SK-N-SH (cell line): ENCODE data around the gene ABCB6. TPM values are rescaled to one million over a fixed set of nuclear protein-coding genes. Genes with fewer than 3 reads are reported as not detected.
A peak's percentile ranks its signal among the peaks of the same experiment; 100 is the strongest.

Experiments used
- CTCF ChIA-PET: fragments of 300-600, 350-600 bp; formaldehyde crosslinking; extraction: SDS; loops from one replicate; lab custom pipeline; 2021; lab: Yijun Ruan, JAX
- POLR2A ChIA-PET: fragments of 350-600 bp; sonication (Branson Sonifier 250); formaldehyde crosslinking; extraction: SDS; loops from one replicate; lab custom pipeline; 2020; ENCODE audit warnings: antibody characterized with exemption, inconsistent platforms; lab: Yijun Ruan, JAX
- DNase-seq: peaks from one replicate; pipeline ENCODE4 v3.0.0; 2012
- H2AFZ ChIP-seq: fragments of 200-600 bp; sonication (generic); 2 replicates; pipeline ENCODE4 v1.8.1; 2016; ENCODE audit warnings: antibody characterized with exemption, mild to moderate bottlenecking, low read depth
- H3F3A ChIP-seq: fragments of 200-600 bp; sonication (generic); replicated peaks from 2 replicates; pipeline ENCODE3; 2016; ENCODE audit warnings: antibody characterized with exemption, mild to moderate bottlenecking; ENCODE audit not compliant: insufficient read depth
- H3K27ac ChIP-seq, 2 experiments: fragments of 200-500 bp in 1 of 2; fragments of 200-600 bp in 1 of 2; sonication (Bioruptor generic) in 1 of 2; sonication (generic), shearing (Covaris generic) in 1 of 2; 2 replicates each; pipeline versions ENCODE4 v1.5.1 to v1.6.1; 2014 to 2016; ENCODE audit warnings: low read depth in 2 of 2, inconsistent platforms in 1 of 2, low read length in 1 of 2, mild to moderate bottlenecking in 1 of 2, mixed read lengths in 1 of 2
- H3K27me3 ChIP-seq: fragments of 200-600 bp; sonication (generic), shearing (Covaris generic); 2 replicates; pipeline ENCODE4 v1.6.1; 2016; ENCODE audit warnings: mixed run types; ENCODE audit not compliant: insufficient read depth
- H3K36me3 ChIP-seq, 2 experiments: fragments of 200-500 bp in 1 of 2; fragments of 200-600 bp in 1 of 2; sonication (Bioruptor generic) in 1 of 2; sonication (generic) in 1 of 2; replicated peaks in 1 of 2; 2 replicates each; pipeline versions ENCODE3 to v1.5.1; 2014 to 2016; ENCODE audit warnings: low read length in 1 of 2, mild to moderate bottlenecking in 1 of 2; ENCODE audit not compliant: insufficient read depth in 2 of 2, control insufficient read depth in 1 of 2
- H3K4me1 ChIP-seq, 2 experiments: fragments of 200-500 bp in 1 of 2; fragments of 200-600 bp in 1 of 2; sonication (Bioruptor generic) in 1 of 2; sonication (generic), shearing (Covaris generic) in 1 of 2; 2 replicates each; pipeline versions ENCODE4 v1.5.1 to v1.6.1; 2014 to 2016; ENCODE audit warnings: low read depth in 1 of 2, low read length in 1 of 2, mixed run types in 1 of 2; ENCODE audit not compliant: insufficient read depth in 2 of 2, control insufficient read depth in 1 of 2
- H3K4me2 ChIP-seq: fragments of 200-600 bp; sonication (generic), shearing (Covaris generic); 2 replicates; pipeline ENCODE4 v1.6.1; 2017; ENCODE audit warnings: mixed run types
- H3K4me3 ChIP-seq, 2 experiments: fragments of 200-500 bp in 1 of 2; fragments of 200-600 bp in 1 of 2; sonication (Bioruptor generic) in 1 of 2; sonication (generic), shearing (Covaris generic) in 1 of 2; 2 replicates each; pipeline versions ENCODE4 v1.5.1 to v1.8.1; 2014 to 2016; ENCODE audit warnings: low read depth in 2 of 2, inconsistent platforms in 1 of 2, low read length in 1 of 2, mild to moderate bottlenecking in 1 of 2, mixed read lengths in 1 of 2, moderate library complexity in 1 of 2
- H3K79me2 ChIP-seq: fragments of 200-600 bp; sonication (generic); 2 replicates; pipeline ENCODE4 v1.8.1; 2017; ENCODE audit warnings: mild to moderate bottlenecking; ENCODE audit not compliant: insufficient read depth
- H3K9ac ChIP-seq: fragments of 200-600 bp; sonication (generic); 2 replicates; pipeline ENCODE4 v1.6.1; 2017; ENCODE audit warnings: mixed run types
- H3K9me2 ChIP-seq: fragments of 200-600 bp; sonication (generic); 2 replicates; pipeline ENCODE4 v1.6.1; 2017; ENCODE audit warnings: mixed run types
- H3K9me3 ChIP-seq: fragments of 200-600 bp; sonication (generic); 2 replicates; pipeline ENCODE4 v1.6.1; 2017; ENCODE audit warnings: mixed run types, mild to moderate bottlenecking, moderate library complexity
- H4K20me1 ChIP-seq: fragments of 200-600 bp; sonication (generic); 2 replicates; pipeline ENCODE4 v1.6.1; 2017; ENCODE audit warnings: mild to moderate bottlenecking, mixed run types; ENCODE audit not compliant: insufficient read depth
- CHD2 ChIP-seq: fragments of 150-350 bp; IDR thresholded peaks from 2 replicates; pipeline ENCODE4 v1.6.1; 2018; ENCODE audit warnings: low read length; ENCODE audit not compliant: partially characterized antibody
- EZH2phosphoT487 ChIP-seq: fragments of 200-600 bp; sonication (generic); IDR thresholded peaks from 2 replicates; pipeline ENCODE4 v1.6.1; 2017; ENCODE audit warnings: low read depth, mixed run types, mild to moderate bottlenecking, antibody characterized with exemption, moderate library complexity, borderline replicate concordance
- FOSL2 ChIP-seq: IDR thresholded peaks from 2 replicates; pipeline ENCODE4 v1.4.0; 2012; ENCODE audit warnings: low read depth, mild to moderate bottlenecking, moderate library complexity, borderline replicate concordance
- FOXM1 ChIP-seq: IDR thresholded peaks from 2 replicates; pipeline ENCODE4 v1.4.0; 2012; ENCODE audit warnings: low read depth, mild to moderate bottlenecking
- JUND ChIP-seq: IDR thresholded peaks from 2 replicates; pipeline ENCODE4 v1.4.0; 2012
- MEF2A ChIP-seq: IDR thresholded peaks from 2 replicates; pipeline ENCODE4 v1.4.0; 2012; ENCODE audit warnings: low read depth, borderline replicate concordance
- NFIC ChIP-seq: IDR thresholded peaks from 2 replicates; pipeline ENCODE4 v1.4.0; 2012; ENCODE audit warnings: borderline replicate concordance
- NRF1 ChIP-seq: IDR thresholded peaks from 2 replicates; pipeline ENCODE4 v1.6.1; 2012; ENCODE audit warnings: low read depth, mild to moderate bottlenecking, low read length
- RCOR1 ChIP-seq: fragments of 150-350 bp; IDR thresholded peaks from 2 replicates; pipeline ENCODE4 v1.6.1; 2017; ENCODE audit warnings: antibody characterized with exemption, low read length
- RFX5 ChIP-seq: IDR thresholded peaks from 2 replicates; pipeline ENCODE4 v1.6.1; 2012; ENCODE audit warnings: mild to moderate bottlenecking, improper control_type of control experiment, low read length
- RXRA ChIP-seq: IDR thresholded peaks from 2 replicates; pipeline ENCODE4 v1.4.0; 2012; ENCODE audit warnings: low read depth, mild to moderate bottlenecking, borderline replicate concordance
- TAF1 ChIP-seq: IDR thresholded peaks from 2 replicates; pipeline ENCODE4 v1.6.1; 2012; ENCODE audit warnings: low read depth, mild to moderate bottlenecking, low read length, moderate library complexity, borderline replicate concordance
- YY1 ChIP-seq: IDR thresholded peaks from 2 replicates; pipeline ENCODE4 v1.4.0; 2012; ENCODE audit warnings: low read depth, mild to moderate bottlenecking
- WGBS: methylation state at CpG from one replicate; pipeline ENCODE4 v1.1.6; 2017; ENCODE audit warnings: low lambda C conversion rate; 5-methylcytosine and 5-hydroxymethylcytosine counted together
- polyA plus RNA-seq, 3 experiments: library from polyadenylated mRNA; depleted of rRNA; stranded (reverse); fragments of >200 nt; gene quantifications; 2 replicates each; pipeline ENCODE4 v1.2.3, GENCODE V29; 2012
- TF ChIP-seq, protein P1 (sequence below): IDR thresholded peaks from 2 replicates; pipeline ENCODE4 v1.4.0; 2012; ENCODE audit warnings: low read depth
- TF ChIP-seq, protein P2 (sequence below): IDR thresholded peaks from 2 replicates; pipeline ENCODE4 v1.6.1; 2012; ENCODE audit warnings: mild to moderate bottlenecking, low read depth, low read length, moderate library complexity
- TF ChIP-seq, protein P3 (sequence below): IDR thresholded peaks from 2 replicates; pipeline ENCODE4; 2012
- TF ChIP-seq, protein P4 (sequence below): IDR thresholded peaks from 2 replicates; pipeline ENCODE4 v1.4.0; 2012; ENCODE audit warnings: low read depth, borderline replicate concordance
- TF ChIP-seq, protein P5 (sequence below): fragments of 200-600 bp; sonication (generic); IDR thresholded peaks from 2 replicates; pipeline ENCODE4 v1.6.1; 2017; ENCODE audit warnings: antibody characterized with exemption, mild to moderate bottlenecking, moderate library complexity

ABCB6 gene
- polyA plus RNA-seq, 1 of the 3 experiments (the other 2 are of a cell fraction) = 27.4 TPM

DNA sequence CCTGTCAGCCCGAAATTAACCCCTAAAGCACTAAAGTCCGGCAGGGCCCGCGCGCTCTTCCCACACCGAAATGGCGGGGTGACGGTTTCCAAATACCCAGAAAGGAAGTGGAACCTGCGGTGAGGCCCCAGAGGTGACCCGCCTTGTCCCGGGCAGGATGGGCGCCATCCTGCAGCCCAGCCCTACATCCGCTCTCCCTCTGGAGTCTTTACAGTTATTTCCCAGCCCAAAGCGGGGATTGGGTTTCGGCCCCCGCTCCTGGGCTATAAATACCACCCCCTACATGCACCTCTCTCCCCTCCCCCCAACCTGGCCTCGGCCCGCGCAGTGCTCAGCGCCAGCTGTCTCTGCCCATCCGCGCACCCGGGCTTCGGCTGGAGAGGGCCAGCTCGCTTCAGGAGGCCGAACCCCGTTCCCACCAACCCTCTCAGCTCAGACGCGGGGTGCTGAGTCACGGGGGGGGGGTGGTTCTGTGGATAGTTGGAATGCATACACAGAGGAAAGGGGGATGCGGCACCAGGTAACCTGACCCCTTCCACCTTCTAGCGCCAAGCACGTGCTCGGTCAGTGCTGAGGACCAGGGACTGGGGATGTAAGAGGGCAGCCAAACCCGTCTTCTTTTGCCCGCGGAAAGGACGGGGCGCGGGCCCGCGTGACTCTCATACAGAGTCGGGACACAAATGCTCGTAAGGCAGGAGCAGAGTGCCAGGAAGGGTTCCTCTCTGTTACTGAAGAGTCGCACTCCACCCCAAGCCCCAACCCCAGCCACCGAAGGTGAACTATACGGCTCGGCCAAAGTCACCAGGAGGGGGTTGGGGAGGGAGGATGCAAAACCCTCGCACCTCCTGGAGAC, 34.4 kb upstream of the ABCB6 start, which contains the start of gene TUBA4B:
TUBA4B (plus strand) TSS at position 344 of the 853 bp plus-strand sequence; CDS start at position 509, 165 bp downstream.
- ChIA-PET CTCF (interaction anchor here (0.7 to 5.5 kb wide), 10 partner anchors 11 to 289 kb away, joined by 3 to 44 read pairs (median 4); no protein-coding TSS in a partner anchor), POLR2A (no interaction called here)
- H3K9ac ChIP-seq = no peak within 1 kb of the TSS
- TF ChIP-seq RFX5 (no peak), NRF1 (no peak), RCOR1 (no peak)
- TF ChIP-seq, protein P1, sequence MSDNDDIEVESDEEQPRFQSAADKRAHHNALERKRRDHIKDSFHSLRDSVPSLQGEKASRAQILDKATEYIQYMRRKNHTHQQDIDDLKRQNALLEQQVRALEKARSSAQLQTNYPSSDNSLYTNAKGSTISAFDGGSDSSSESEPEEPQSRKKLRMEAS = peak; percentile 84
- H3K36me3 ChIP-seq = peaks cover 0 to 3% of the 10 kb centered on the region in 2 experiments
- no peaks in the 10 kb centered on the region for H3K9me3 ChIP-seq
- WGBS = 4% methylated on average over 36 of the region's 49 CpGs
- no peak within 1 kb of the TSS for H3K27ac ChIP-seq
- H3K79me2 ChIP-seq = no peaks in the 10 kb centered on the region
- H4K20me1 ChIP-seq = no peaks in the 10 kb centered on the region
- H3F3A ChIP-seq = peaks cover 19% of the 10 kb centered on the region
- peaks cover 34% of the 10 kb centered on the region for H3K27me3 ChIP-seq
- H3K9me2 ChIP-seq = no peaks in the 10 kb centered on the region
- peak within 1 kb of the TSS; percentile 97 for H3K4me2 ChIP-seq
- peaks cover 19 to 21% of the 10 kb centered on the region in 2 experiments; a peak in 3 of 4 replicates for H3K4me1 ChIP-seq
- H3K4me3 ChIP-seq = peak within 1 kb of the TSS; percentile 53 to 60
- peak; percentile 51 for DNase-seq
- H2AFZ ChIP-seq = peak within 1 kb of the TSS; percentile 82

DNA sequence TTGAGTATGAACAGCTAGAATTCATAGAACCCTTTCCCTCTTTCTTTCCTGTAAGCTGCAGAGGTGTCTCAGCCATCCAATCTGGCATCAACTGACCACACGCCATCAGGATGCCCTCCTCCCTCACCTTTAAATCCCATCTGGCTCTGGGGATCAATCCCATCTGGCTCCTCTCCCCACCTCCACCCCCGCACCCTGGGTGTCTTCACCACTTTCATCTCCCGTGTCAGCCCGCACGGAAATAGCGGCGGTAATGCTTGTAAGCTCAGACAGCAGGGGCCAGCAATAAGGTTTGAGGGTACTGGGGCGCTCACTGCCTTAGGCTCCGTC, 33.8 kb upstream of the ABCB6 start:
- 29% methylated on average over 7 of the region's 9 CpGs for WGBS

More for the DNA sequence above, 33.8 kb upstream of the ABCB6 start:
- peaks cover 0 to 9% of the 10 kb centered on the region in 2 experiments for H3K36me3 ChIP-seq
- peak overlapping the region; percentile 97; the same call in 1 of the 2 replicates for H3K4me2 ChIP-seq
- TF ChIP-seq MEF2A = no peak
- TF ChIP-seq, protein P2, sequence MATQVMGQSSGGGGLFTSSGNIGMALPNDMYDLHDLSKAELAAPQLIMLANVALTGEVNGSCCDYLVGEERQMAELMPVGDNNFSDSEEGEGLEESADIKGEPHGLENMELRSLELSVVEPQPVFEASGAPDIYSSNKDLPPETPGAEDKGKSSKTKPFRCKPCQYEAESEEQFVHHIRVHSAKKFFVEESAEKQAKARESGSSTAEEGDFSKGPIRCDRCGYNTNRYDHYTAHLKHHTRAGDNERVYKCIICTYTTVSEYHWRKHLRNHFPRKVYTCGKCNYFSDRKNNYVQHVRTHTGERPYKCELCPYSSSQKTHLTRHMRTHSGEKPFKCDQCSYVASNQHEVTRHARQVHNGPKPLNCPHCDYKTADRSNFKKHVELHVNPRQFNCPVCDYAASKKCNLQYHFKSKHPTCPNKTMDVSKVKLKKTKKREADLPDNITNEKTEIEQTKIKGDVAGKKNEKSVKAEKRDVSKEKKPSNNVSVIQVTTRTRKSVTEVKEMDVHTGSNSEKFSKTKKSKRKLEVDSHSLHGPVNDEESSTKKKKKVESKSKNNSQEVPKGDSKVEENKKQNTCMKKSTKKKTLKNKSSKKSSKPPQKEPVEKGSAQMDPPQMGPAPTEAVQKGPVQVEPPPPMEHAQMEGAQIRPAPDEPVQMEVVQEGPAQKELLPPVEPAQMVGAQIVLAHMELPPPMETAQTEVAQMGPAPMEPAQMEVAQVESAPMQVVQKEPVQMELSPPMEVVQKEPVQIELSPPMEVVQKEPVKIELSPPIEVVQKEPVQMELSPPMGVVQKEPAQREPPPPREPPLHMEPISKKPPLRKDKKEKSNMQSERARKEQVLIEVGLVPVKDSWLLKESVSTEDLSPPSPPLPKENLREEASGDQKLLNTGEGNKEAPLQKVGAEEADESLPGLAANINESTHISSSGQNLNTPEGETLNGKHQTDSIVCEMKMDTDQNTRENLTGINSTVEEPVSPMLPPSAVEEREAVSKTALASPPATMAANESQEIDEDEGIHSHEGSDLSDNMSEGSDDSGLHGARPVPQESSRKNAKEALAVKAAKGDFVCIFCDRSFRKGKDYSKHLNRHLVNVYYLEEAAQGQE = no peak
- TF ChIP-seq, protein P3, sequence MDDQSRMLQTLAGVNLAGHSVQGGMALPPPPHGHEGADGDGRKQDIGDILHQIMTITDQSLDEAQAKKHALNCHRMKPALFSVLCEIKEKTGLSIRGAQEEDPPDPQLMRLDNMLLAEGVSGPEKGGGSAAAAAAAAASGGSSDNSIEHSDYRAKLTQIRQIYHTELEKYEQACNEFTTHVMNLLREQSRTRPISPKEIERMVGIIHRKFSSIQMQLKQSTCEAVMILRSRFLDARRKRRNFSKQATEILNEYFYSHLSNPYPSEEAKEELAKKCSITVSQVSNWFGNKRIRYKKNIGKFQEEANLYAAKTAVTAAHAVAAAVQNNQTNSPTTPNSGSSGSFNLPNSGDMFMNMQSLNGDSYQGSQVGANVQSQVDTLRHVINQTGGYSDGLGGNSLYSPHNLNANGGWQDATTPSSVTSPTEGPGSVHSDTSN = no peak
- TF ChIP-seq FOXM1 = no peak
- no peak for TF ChIP-seq TAF1
- no peak for TF ChIP-seq YY1
- no peak for TF ChIP-seq FOSL2
- TF ChIP-seq EZH2phosphoT487 = no peak
- no peak for TF ChIP-seq NRF1
- TF ChIP-seq, protein P4, sequence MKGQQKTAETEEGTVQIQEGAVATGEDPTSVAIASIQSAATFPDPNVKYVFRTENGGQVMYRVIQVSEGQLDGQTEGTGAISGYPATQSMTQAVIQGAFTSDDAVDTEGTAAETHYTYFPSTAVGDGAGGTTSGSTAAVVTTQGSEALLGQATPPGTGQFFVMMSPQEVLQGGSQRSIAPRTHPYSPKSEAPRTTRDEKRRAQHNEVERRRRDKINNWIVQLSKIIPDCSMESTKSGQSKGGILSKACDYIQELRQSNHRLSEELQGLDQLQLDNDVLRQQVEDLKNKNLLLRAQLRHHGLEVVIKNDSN = no peak
- no peak for TF ChIP-seq CHD2
- TF ChIP-seq JUND = no peak
- TF ChIP-seq NFIC = no peak
- no peak for TF ChIP-seq RXRA
- TF ChIP-seq, protein P5, sequence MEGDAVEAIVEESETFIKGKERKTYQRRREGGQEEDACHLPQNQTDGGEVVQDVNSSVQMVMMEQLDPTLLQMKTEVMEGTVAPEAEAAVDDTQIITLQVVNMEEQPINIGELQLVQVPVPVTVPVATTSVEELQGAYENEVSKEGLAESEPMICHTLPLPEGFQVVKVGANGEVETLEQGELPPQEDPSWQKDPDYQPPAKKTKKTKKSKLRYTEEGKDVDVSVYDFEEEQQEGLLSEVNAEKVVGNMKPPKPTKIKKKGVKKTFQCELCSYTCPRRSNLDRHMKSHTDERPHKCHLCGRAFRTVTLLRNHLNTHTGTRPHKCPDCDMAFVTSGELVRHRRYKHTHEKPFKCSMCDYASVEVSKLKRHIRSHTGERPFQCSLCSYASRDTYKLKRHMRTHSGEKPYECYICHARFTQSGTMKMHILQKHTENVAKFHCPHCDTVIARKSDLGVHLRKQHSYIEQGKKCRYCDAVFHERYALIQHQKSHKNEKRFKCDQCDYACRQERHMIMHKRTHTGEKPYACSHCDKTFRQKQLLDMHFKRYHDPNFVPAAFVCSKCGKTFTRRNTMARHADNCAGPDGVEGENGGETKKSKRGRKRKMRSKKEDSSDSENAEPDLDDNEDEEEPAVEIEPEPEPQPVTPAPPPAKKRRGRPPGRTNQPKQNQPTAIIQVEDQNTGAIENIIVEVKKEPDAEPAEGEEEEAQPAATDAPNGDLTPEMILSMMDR = no peak
- peak; percentile 43 for DNase-seq
- H3F3A ChIP-seq = peaks cover 19% of the 10 kb centered on the region
- H3K79me2 ChIP-seq = no peaks in the 10 kb centered on the region
- peaks cover 31% of the 10 kb centered on the region for H3K27me3 ChIP-seq
- no peaks in the 10 kb centered on the region for H4K20me1 ChIP-seq
- ChIA-PET POLR2A (no interaction called here), CTCF (interaction anchor here (0.7 to 5.5 kb wide), 8 partner anchors 9 to 81 kb away, joined by 3 to 44 read pairs (median 3); no protein-coding TSS in a partner anchor)
- H3K4me3 ChIP-seq = no peak overlapping the region
- no peak overlapping the region for H3K27ac ChIP-seq
- H3K9me2 ChIP-seq = no peaks in the 10 kb centered on the region
- no peak overlapping the region for H3K9ac ChIP-seq
- no peaks in the 10 kb centered on the region for H3K9me3 ChIP-seq
- no peak overlapping the region for H2AFZ ChIP-seq
- peaks cover 19 to 21% of the 10 kb centered on the region in 2 experiments; a peak in 3 of 4 replicates for H3K4me1 ChIP-seq
